ENCODE results near the gene TENM3. TPM values are rescaled to one million over a fixed set of nuclear protein-coding genes. Genes with fewer than 3 reads are reported as not detected.

Gene TENM3
- total RNA-seq, 1 donor from 2014 or later, result not detected

DNA sequence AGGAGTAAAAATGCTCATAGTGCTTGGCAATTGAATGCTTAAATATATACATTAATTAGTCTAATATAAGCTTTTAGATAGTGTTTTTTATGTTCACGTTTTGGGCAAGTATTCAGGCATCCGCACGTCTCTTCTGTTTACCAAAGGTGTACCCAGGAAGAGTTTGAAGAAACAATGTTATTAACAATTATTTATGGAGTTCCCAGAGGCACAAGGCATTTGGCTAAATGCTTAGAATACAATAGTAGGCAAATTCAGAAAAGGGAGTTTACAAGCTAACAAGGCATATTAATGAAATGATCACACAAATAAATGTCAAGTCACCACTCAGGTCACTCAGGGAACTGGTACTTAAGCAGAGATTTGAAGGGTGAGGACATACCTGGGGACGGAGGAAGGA is 294.8 kb downstream of the TENM3 start:
- H3K9me3 Mint-ChIP-seq, result no peaks in the 10 kb centered on the region
- CTCF ChIA-PET, result no interaction called here

DNA sequence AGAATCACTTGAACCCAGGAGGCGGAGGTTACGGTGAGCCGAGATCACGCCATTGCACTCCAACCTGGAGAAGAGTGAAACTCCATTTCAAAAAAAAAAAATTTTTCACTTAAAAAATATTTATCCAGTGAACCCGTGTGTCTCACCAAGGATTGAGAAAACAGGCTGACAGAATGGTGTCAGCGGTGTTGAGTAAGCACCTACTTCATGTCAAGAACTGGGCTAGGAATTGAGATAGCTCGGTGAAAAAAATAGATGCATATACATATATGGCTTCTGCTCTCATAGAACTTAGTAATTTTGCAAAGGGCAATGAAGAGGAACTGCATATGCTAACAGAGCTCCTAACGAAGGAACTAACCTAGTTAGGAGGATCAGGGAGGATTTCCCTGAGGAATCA is 297.3 kb downstream of the TENM3 start:
- Mint-ChIP-seq H3K27ac (no peak overlapping the region), H3K4me3 (no peak overlapping the region), H3K9me3 (no peaks in the 10 kb centered on the region), H3K4me1 (no peaks in the 10 kb centered on the region), H3K27me3 (no peaks in the 10 kb centered on the region), H3K36me3 (ENCODE audit: low read depth) (no peaks in the 10 kb centered on the region)
- ChIA-PET POLR2A (no interaction called here), CTCF (no interaction called here)
- no peak for ATAC-seq (ENCODE audit: low read depth)
- no peak for DNase-seq
- TF ChIP-seq, protein P1, sequence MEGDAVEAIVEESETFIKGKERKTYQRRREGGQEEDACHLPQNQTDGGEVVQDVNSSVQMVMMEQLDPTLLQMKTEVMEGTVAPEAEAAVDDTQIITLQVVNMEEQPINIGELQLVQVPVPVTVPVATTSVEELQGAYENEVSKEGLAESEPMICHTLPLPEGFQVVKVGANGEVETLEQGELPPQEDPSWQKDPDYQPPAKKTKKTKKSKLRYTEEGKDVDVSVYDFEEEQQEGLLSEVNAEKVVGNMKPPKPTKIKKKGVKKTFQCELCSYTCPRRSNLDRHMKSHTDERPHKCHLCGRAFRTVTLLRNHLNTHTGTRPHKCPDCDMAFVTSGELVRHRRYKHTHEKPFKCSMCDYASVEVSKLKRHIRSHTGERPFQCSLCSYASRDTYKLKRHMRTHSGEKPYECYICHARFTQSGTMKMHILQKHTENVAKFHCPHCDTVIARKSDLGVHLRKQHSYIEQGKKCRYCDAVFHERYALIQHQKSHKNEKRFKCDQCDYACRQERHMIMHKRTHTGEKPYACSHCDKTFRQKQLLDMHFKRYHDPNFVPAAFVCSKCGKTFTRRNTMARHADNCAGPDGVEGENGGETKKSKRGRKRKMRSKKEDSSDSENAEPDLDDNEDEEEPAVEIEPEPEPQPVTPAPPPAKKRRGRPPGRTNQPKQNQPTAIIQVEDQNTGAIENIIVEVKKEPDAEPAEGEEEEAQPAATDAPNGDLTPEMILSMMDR (IDR thresholded peaks at IDR 0.05), result no peak
- intact Hi-C loops (cut with micrococcal nuclease), result no loop called here

More for the DNA sequence above, 294.8 kb downstream of the TENM3 start:
- no peaks in the 10 kb centered on the region for H3K4me1 Mint-ChIP-seq
- DNase-seq, result no peak
- no peak for ATAC-seq (ENCODE audit: low read depth)
- no peaks in the 10 kb centered on the region for H3K36me3 Mint-ChIP-seq (ENCODE audit: low read depth)
- POLR2A ChIA-PET, result no interaction called here
- H3K4me3 Mint-ChIP-seq, result no peak overlapping the region
- intact Hi-C loops (cut with micrococcal nuclease), result no loop called here
- TF ChIP-seq, protein P1 (IDR thresholded peaks at IDR 0.05), result no peak
- H3K27ac Mint-ChIP-seq, result no peak overlapping the region
- no peaks in the 10 kb centered on the region for H3K27me3 Mint-ChIP-seq

DNA sequence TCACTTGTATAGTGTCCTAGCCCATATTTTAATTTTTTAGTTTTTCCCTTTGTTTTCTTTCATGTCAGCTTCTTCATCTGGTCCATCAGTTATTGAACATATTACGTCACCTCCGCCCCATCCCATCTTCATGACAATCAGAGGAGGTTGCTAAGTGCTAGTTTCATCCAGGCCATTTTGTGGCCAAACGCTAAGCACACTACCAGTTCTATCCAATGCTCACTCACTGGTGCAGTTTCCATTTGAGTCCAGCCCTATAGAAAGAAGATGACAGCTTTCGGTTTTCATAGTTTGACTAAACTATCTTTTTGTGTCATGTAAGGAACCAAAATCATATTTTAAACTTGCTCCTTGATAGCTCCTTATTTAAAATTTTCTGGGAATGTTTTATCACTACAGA is 304.2 kb downstream of the TENM3 start:
- DNase-seq (no peak), ATAC-seq (ENCODE audit: low read depth) (no peak)
- POLR2A ChIA-PET, result no interaction called here
- no peak overlapping the region for H3K4me3 Mint-ChIP-seq
- H3K4me1 Mint-ChIP-seq, result no peaks in the 10 kb centered on the region
- TF ChIP-seq, protein P1 (IDR thresholded peaks at IDR 0.05), result no peak
- intact Hi-C loops (cut with micrococcal nuclease), result no loop called here
- peaks cover 12% of the 10 kb centered on the region for H3K27me3 Mint-ChIP-seq
- no peak overlapping the region for H3K27ac Mint-ChIP-seq
- H3K36me3 Mint-ChIP-seq (ENCODE audit: low read depth), result no peaks in the 10 kb centered on the region
- no peaks in the 10 kb centered on the region for H3K9me3 Mint-ChIP-seq
- CTCF ChIA-PET, result no interaction called here

DNA sequence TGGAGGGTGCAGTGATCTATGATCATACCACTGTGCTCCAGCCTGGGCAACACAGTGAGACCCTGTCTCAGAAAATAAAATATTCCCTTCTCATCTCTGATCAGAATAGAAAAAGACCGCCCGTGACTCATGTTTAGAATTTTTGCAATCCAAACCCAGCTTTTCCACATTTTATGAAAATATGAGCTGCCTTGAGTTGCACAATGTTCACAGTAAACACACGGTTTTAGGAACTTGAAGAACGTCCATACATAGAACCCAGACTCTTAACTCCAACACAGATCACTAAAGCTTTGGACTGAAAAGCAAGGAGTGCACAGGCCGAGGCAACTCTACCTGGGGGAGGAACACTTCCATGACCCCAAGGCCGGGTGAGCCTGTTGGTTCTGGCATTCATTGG is 305.0 kb downstream of the TENM3 start:
- intact Hi-C loops (cut with micrococcal nuclease), result no loop called here
- no peaks in the 10 kb centered on the region for H3K9me3 Mint-ChIP-seq
- DNase-seq, result no peak
- ChIA-PET CTCF (no interaction called here), POLR2A (no interaction called here)
- no peak overlapping the region for H3K4me3 Mint-ChIP-seq
- H3K36me3 Mint-ChIP-seq (ENCODE audit: low read depth), result no peaks in the 10 kb centered on the region
- H3K4me1 Mint-ChIP-seq, result no peaks in the 10 kb centered on the region
- peaks cover 12% of the 10 kb centered on the region for H3K27me3 Mint-ChIP-seq
- TF ChIP-seq, protein P1 (IDR thresholded peaks at IDR 0.05), result no peak
- no peak for ATAC-seq (ENCODE audit: low read depth)
- H3K27ac Mint-ChIP-seq, result no peak overlapping the region

DNA sequence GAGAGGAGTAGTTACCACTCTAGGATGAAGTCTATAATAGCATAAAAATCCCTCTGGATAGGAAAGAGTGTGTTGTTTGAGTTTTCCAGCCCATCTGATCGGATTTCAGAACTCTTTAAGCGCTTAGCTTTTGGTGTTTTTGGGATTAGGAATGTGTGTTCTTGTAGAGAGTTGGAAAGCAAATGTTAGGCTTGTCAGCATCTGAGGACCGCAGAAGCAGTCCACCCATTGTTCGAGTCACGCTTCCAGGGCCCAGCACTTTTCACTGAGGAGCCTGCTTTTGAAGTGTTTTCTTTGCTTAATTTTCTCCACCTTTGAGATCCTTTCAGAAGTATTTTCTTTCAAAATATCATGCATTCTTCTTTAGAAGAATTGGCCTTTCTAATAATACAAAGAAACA is 306.2 kb downstream of the TENM3 start:
- no peak overlapping the region for H3K4me3 Mint-ChIP-seq
- no peaks in the 10 kb centered on the region for H3K9me3 Mint-ChIP-seq
- intact Hi-C loops (cut with micrococcal nuclease), result no loop called here
- TF ChIP-seq, protein P1 (IDR thresholded peaks at IDR 0.05), result no peak
- DNase-seq, result no peak
- H3K36me3 Mint-ChIP-seq (ENCODE audit: low read depth), result no peaks in the 10 kb centered on the region
- H3K4me1 Mint-ChIP-seq, result no peaks in the 10 kb centered on the region
- no peak for ATAC-seq (ENCODE audit: low read depth)
- CTCF ChIA-PET, result no interaction called here
- peaks cover 12% of the 10 kb centered on the region for H3K27me3 Mint-ChIP-seq
- POLR2A ChIA-PET, result no interaction called here
- no peak overlapping the region for H3K27ac Mint-ChIP-seq
